NCI-H345 (cell line): ENCODE results near the gene BOD1L1.

Experiments used
- DNase-seq: peaks from one replicate; lab custom pipeline; 2025; lab: John Stamatoyannopoulos, UW

The BOD1L1 gene

GRCh38 chr4:13627606-13628311, at the start of gene BOD1L1:
Gene BOD1L1, minus strand, starts transcription at chr4:13627725. Its CDS starts 138 bp downstream, at chr4:13627587.
- DNase-seq, result peak; percentile 83

DNA sequence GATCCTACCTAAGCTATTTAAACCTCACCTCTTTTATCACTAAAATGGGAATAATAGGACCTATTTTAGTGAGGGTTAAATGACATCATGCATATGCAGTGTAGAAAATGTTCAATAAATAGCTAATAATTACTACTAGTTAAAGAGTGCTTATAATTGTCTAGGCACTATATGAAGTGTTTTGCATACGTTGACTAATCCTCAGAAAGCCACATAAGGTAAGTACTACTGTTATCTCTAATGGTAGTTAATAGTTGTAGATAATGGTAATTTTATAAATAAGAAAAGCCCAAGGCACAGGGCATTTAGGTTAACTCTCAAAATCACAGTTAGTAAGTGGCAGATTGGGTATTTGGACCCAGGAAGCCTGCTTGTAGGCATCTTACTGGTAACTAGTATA, 47.4 kb upstream of the BOD1L1 start:
- no peak for DNase-seq

DNA sequence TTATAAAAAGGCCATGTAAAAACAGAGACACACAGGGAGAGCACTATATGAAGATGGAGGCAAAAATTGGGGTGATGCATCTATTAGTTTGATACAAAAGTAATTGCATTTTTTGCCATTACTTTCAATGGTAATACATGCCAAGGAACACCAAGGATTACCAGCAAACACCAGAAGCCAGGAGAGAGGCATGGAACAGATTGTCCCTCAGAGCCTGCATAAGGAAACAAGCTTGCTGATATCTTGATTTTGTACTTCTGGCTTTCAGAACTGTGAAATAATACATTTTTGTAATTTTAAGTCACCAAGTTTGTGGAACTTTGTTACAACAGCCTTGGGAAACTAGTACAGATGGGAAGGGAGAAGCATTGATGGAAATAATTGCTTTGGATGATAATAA, 45.6 kb upstream of the BOD1L1 start:
- DNase-seq, result no peak

GRCh38 chr4:13670456-13671160, 43.1 kb upstream of the BOD1L1 start:
- no peak for DNase-seq

- no peak for DNase-seq
These were observed 38.5 kb upstream of the BOD1L1 start for GRCh38 chr4:13665701-13666660.

DNA sequence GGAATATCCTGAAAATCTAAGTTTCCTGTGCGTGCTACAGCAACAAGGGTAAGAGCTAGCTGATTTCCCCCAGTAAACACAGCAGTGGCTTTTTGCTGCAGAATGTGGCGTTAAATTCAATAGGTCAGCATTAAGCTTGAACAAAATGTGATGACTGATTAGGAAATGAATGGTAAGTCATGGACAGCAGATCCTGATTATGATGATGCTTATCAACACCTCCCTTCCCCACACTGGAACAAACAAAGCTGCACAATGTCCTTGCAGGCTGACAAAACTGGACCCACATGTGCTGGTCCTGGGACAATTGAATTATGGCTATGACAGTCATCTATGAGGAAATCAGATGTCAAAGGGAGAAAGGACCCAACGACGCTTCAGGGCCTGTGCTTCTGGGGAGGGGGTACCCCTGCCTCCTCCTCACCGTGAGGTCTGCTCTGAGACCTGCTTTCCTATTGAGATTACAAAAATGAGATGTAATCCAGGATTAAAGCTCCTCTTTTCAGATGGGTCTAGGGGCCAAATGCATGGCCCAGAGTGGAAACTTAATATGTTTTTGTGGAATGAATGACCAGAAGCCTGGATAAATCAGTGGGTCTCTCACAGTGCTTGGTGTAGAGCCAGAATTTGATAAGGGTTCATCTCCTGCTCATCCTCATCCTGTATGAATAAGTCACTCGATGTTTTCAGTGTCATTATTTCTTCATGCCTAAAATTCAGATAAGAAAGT, 32.0 kb upstream of the BOD1L1 start:
- DNase-seq, result no peak

GRCh38 chr4:13656569-13657405, 29.3 kb upstream of the BOD1L1 start:
- peak; percentile 29 for DNase-seq

GRCh38 chr4:13654162-13654797, 26.8 kb upstream of the BOD1L1 start:
- peak; percentile 82 for DNase-seq

GRCh38 chr4:13653766-13654161, 26.2 kb upstream of the BOD1L1 start:
- DNase-seq, result no peak

DNA sequence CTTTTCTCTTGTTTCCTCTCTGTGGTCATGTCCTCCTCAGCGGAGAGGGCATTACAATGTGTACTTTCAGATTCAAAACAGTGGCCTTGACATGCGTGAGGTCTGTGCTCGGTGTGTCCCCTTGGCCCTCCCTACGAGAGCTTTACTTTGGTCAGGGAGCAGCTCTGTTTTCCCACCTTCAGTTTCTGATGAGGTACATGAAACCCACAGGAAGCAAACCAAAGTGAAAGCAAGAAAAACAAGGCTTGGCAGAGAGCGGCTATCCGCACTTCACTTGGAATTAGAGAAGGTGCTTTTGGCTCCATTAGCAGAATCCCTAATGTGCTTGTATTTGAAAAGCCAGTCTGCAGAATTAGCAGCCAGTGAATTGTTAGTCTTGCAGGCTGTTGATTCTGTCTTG, 19.5 kb upstream of the BOD1L1 start:
- no peak for DNase-seq

DNA sequence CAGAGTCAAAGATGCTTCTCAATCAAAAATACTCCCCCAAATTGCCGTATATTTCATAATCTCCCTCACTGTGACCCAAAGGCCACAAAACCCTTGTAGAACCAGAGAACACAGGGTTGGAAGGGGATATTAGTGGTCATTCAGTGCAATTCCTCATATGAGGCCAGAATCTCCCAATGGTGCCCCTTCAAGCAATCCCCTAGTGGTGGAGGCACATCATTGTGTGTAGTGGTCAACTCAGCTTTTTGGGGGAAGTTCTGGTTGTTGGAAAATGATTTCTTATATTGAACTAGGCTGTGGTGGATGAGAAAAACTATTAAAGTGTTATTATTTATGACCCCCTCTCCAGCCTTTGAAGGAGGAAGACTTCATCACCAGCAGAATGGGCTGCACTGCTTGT, 17.6 kb upstream of the BOD1L1 start:
- no peak for DNase-seq

DNA sequence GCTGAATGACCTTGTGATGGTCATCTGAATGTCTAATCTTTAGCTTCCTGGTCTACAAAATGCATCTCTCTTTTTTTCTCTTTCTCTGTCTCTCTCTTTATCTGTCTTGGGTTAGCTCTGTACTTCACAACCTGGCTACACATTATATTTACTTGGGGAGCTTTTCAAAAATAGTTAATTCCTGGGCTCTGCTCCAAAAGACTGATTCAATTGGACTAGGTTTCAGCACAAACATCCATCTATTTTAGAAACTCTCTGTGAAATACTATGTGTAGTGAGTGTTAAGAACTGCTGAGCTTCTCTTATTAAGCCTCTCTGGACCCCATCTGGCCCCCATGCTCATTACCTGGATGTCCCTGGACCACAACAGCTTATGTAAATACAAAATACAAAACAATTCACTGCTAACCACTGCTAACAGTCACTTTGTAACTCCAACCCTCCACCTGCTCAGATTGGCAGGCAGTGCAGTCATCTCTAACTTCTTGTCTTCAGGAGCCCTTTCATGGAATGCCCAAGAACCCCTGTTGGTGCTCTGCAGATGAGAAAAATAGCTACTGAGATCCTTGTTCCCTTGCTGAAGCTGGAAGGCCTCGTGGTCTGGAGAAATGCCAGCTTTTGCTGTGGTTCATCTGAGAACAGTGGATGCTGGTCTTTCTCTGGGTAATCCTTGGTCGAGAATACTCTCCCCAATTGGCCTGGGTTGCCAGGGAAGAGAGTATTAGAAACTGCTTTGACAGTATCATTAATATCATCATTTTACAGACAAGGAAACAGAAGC, 14.8 kb upstream of the BOD1L1 start:
- DNase-seq, result peak; percentile 3

DNA sequence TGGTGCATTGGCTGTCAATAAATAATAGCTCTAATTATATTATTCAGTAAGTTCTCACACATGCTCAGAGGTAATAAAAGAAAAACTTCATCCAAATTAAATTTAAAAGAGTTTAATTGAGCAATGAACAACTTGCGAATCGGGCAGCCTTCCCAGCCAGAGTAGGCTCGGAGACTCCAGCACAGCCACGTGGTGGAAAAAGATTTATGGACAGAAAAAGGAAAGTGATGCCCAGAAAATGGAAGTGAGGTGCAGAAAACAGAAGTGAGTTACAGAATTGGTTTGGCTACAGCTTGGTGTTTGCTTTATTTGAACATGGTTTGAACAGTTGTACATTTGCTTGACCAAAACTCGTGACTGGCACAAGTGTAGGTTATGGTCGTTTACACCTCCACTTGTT, 13.6 kb upstream of the BOD1L1 start:
- DNase-seq, result no peak

DNA sequence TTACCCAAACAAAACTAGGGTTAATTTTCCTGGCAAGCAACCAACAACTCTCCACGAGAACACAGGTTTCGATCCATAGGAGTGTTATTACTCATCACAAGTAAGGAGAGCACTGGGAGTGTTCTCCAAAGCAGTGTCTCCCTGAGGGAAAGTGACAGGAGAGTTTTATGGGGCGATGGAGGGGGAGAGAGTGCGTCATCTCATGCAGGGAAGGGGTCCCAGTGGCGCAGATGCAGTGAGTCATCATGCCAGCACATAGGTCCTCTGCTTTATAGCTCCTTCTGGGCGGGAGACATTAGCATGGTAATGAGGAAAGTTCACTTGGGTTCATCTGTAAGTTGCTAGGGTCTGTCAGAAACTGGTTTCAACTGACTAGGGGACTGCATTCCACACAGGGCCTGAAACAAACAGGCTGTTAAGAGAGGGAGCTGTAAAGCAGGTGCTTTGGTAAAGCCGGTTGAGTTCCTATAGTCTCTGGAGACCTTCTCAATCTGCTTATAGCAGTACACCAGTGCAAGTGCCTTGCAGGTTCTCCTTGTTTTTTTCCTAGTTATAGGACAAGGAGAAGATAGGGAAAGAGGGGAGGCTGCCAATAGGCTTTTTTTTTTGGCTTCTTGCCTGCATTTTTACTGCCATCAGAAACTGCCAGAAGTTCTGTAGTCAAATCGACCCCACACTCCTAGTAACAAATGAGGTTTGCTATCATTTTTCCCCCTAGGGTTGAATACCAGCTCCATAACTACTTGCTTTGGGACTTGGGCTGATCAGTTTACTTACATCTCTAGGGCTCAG, 12.8 kb upstream of the BOD1L1 start:
- DNase-seq, result no peak

GRCh38 chr4:13635286-13635799, 7.8 kb upstream of the BOD1L1 start:
- no peak for DNase-seq

DNA sequence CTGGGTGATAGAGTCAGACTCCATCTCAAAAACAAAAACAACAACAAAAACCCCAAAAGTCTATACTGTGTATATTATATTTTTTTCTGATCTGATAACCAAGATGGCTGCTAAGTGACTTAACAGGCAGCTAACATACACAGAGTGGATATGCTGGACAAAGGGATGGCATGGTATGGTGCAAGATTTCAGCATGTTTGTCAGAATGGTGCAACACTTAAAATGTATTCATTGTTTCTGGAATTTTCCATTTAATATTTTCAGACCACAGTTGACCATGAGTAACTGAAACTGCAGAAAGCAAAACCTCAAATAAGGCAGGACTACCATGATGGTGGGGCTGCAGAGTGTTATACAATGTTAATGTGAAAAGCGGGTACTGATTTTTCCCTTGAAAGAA, 6.1 kb upstream of the BOD1L1 start:
- DNase-seq, result no peak

- DNase-seq, result no peak
These were observed 333 bp downstream of the BOD1L1 start for GRCh38 chr4:13627178-13627605.

DNA sequence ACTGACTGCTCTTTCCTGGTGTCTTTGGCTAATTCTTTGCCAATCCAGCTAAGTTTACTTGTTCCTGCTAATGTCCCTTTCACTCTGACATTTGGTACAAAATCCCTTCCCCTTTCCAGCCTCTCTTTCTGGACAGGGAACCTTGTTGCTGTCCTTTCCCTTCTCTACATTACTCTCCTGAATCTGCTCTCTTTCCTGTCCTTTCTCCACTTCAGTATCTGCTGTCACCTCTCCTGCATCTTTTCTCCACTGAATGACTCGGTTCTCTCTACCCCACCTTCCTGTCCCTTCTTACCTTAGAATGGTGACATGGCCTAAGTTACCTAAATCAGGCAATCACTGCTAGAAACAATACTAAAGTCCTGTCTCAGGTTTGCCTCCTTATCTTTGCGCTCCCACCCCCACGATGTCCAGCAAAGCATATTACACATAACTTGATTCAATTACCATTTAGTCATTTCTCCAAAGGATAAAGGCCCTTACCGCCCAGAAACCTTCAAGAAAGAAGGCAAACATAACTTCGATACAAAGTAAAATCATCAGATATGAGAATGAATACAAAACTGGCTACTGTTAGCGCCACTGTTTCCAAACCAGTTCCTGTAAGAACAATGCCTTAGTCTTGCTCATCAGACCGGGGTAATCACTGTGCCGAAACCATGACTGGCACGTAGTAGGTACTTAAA, 890 bp downstream of the BOD1L1 start:
- no peak for DNase-seq
